Tibial nerve (tissue), 4 donors: ENCODE measurements around the gene ZNF622. TPM values are rescaled to one million over a fixed set of nuclear protein-coding genes. Genes with fewer than 3 reads are reported as not detected.

Source experiments
- DNase-seq, 2 donors: peaks; one replicate each; pipeline ENCODE4 v3.0.0-alpha.2; 2019; ENCODE audit warnings: low spot score in 2 of 2
- H3K27ac ChIP-seq, 4 donors: fragments of 200-600 bp; sonication (generic) in 3 of 4; one replicate each; pipeline ENCODE4 v1.5.1; 2017 to 2019; ENCODE audit warnings: mild to moderate bottlenecking in 1 of 4
- H3K27me3 ChIP-seq, 2 donors: fragments of 200-600 bp; sonication (generic) in 1 of 2; one replicate each; pipeline versions ENCODE4 v1.5.1 to v1.6.0; 2017 to 2019
- H3K36me3 ChIP-seq, 3 donors: fragments of 200-600 bp; sonication (generic); one replicate each; pipeline ENCODE4 v1.5.1; 2018 to 2019
- H3K4me1 ChIP-seq, 4 donors: fragments of 200-600 bp; sonication (generic) in 3 of 4; one replicate each; pipeline ENCODE4 v1.5.1; 2017 to 2019
- H3K4me3 ChIP-seq, 4 donors: fragments of 200-600 bp; sonication (generic) in 3 of 4; one replicate each; pipeline ENCODE4 v1.5.1; 2017 to 2019; ENCODE audit warnings: mild to moderate bottlenecking in 1 of 4, moderate library complexity in 1 of 4
- H3K9me3 ChIP-seq, 4 donors: fragments of 200-600 bp; sonication (generic) in 3 of 4; one replicate each; pipeline ENCODE4 v1.5.1; 2017 to 2019
- CTCF ChIP-seq, 5 experiments: fragments of 200-600 bp in 3 of 5; fragments of 450-650 bp in 2 of 5; sonication (generic) in 3 of 5; IDR thresholded peaks; one replicate each; pipeline ENCODE4 v1.5.1; 2016 to 2019; ENCODE audit warnings: antibody characterized with exemption in 5 of 5, mild to moderate bottlenecking in 3 of 5, moderate library complexity in 2 of 5
- EP300 ChIP-seq, 2 donors: sonication (generic); formaldehyde crosslinking; IDR thresholded peaks; one replicate each; pipeline ENCODE4 v1.6.1; 2017; ENCODE audit warnings: antibody characterized with exemption in 2 of 2, mild to moderate bottlenecking in 1 of 2
- POLR2A ChIP-seq, 2 donors: fragments of 450-650 bp; IDR thresholded peaks; one replicate each; pipeline ENCODE4 v1.6.1; 2017; ENCODE audit warnings: antibody characterized with exemption in 2 of 2, mild to moderate bottlenecking in 2 of 2, moderate library complexity in 2 of 2
- WGBS, 2 donors: methylation state at CpG; one replicate each; pipeline ENCODE4 v1.1.5; 2018; 5-methylcytosine and 5-hydroxymethylcytosine counted together
- total RNA-seq, 4 donors: library from RNA; depleted of rRNA; stranded (reverse); fragments of >200 nt; gene quantifications; one replicate each; pipeline ENCODE4 v1.1.0, GENCODE V29; 2016

The ZNF622 gene
- total RNA-seq, 4 donors from 2014 or later, result 16.6 to 26.4 (median 23.8) TPM

GRCh38 chr5:16497546-16497945, 31.9 kb upstream of the ZNF622 start:
- no peaks in the 10 kb centered on the region for H3K36me3 ChIP-seq
- H3K27me3 ChIP-seq, result no peaks in the 10 kb centered on the region
- H3K4me3 ChIP-seq, result no peak overlapping the region
- 89 to 93% methylated on average over 2 of the region's 2 CpGs for whole genome bisulfite sequencing, 2 donors
- no peak for TF ChIP-seq EP300 (IDR thresholded peaks at IDR 0.05)
- no peak for TF ChIP-seq CTCF (IDR thresholded peaks at IDR 0.05)
- no peak for TF ChIP-seq POLR2A (IDR thresholded peaks at IDR 0.05)
- H3K4me1 ChIP-seq, result peaks cover 0 to 5% (median 0%) of the 10 kb centered on the region in 4 donors
- peaks cover 0 to 19% (median 1%) of the 10 kb centered on the region in 4 donors for H3K9me3 ChIP-seq
- H3K27ac ChIP-seq, result no peak overlapping the region
- DNase-seq, result no peak

GRCh38 chr5:16493261-16493660, 27.7 kb upstream of the ZNF622 start:
- DNase-seq, result no peak
- Histone ChIP-seq H3K36me3 (no peaks in the 10 kb centered on the region), H3K4me1 (peaks cover 0 to 10% (median 2%) of the 10 kb centered on the region in 4 donors), H3K27me3 (no peaks in the 10 kb centered on the region), H3K4me3 (no peak overlapping the region), H3K9me3 (peaks cover 0 to 19% (median 1%) of the 10 kb centered on the region in 4 donors), H3K27ac (no peak overlapping the region)
- no peak for TF ChIP-seq EP300 (IDR thresholded peaks at IDR 0.05)
- no peak for TF ChIP-seq CTCF (IDR thresholded peaks at IDR 0.05)
- no peak for TF ChIP-seq POLR2A (IDR thresholded peaks at IDR 0.05)
- 51 to 73% methylated on average over 1 of the region's 1 CpG for WGBS, 2 donors

- 67 to 68% methylated on average over 10 of the region's 10 CpGs for WGBS, 2 donors
Measured at GRCh38 chr5:16492398-16493140, 27.0 kb upstream of the ZNF622 start.

GRCh38 chr5:16490911-16491310, 25.3 kb upstream of the ZNF622 start:
- Histone ChIP-seq H3K4me1 (peaks cover 0 to 10% (median 2%) of the 10 kb centered on the region in 4 donors), H3K4me3 (no peak overlapping the region), H3K27me3 (no peaks in the 10 kb centered on the region), H3K36me3 (no peaks in the 10 kb centered on the region), H3K9me3 (peaks cover 0 to 10% (median under 1%) of the 10 kb centered on the region in 4 donors), H3K27ac (no peak overlapping the region)
- DNase-seq, result no peak
- TF ChIP-seq EP300 (IDR thresholded peaks at IDR 0.05) (no peak), POLR2A (IDR thresholded peaks at IDR 0.05) (no peak), CTCF (IDR thresholded peaks at IDR 0.05) (no peak)
- 81 to 82% methylated on average over 8 of the region's 8 CpGs for WGBS, 2 donors

More at GRCh38 chr5:16492398-16493140, 27.0 kb upstream of the ZNF622 start:
- H3K9me3 ChIP-seq, result peaks cover 0 to 19% (median 1%) of the 10 kb centered on the region in 4 donors
- no peak overlapping the region for H3K4me3 ChIP-seq
- no peaks in the 10 kb centered on the region for H3K27me3 ChIP-seq
- no peak overlapping the region for H3K27ac ChIP-seq
- H3K36me3 ChIP-seq, result no peaks in the 10 kb centered on the region
- no peak for DNase-seq
- H3K4me1 ChIP-seq, result peaks cover 0 to 10% (median 2%) of the 10 kb centered on the region in 4 donors
- TF ChIP-seq POLR2A (IDR thresholded peaks at IDR 0.05) (no peak), CTCF (IDR thresholded peaks at IDR 0.05) (no peak), EP300 (IDR thresholded peaks at IDR 0.05) (no peak)

GRCh38 chr5:16489322-16489791, 23.8 kb upstream of the ZNF622 start:
- no peak for TF ChIP-seq POLR2A (IDR thresholded peaks at IDR 0.05)
- TF ChIP-seq CTCF (IDR thresholded peaks at IDR 0.05), result peak; percentile 39 to 77 (median 64)
- DNase-seq, result peak in 1 of 2 donors; percentile 31
- Histone ChIP-seq H3K36me3 (no peaks in the 10 kb centered on the region), H3K4me3 (no peak overlapping the region), H3K9me3 (no peaks in the 10 kb centered on the region), H3K27me3 (no peaks in the 10 kb centered on the region), H3K4me1 (peaks cover 0 to 10% (median 2%) of the 10 kb centered on the region in 4 donors), H3K27ac (no peak overlapping the region)
- WGBS, 2 donors, result 18 to 25% methylated on average over 1 of the region's 1 CpG
